K562 (cell line): ENCODE measurements around the gene PSMC4.
A peak's percentile ranks its signal among the peaks of the same experiment; 100 is the strongest.

Experiments
- BCL6 ChIP-seq: fragments of 250-450 bp; sonication (Bioruptor Pico); IDR thresholded peaks from 2 replicates; pipeline ENCODE4 v1.4.0; 2020
- CREM ChIP-seq: IDR thresholded peaks from 2 replicates; pipeline ENCODE4 v1.6.1; 2014; ENCODE audit warnings: antibody characterized with exemption, low read depth
- HDAC2 ChIP-seq: fragments of 450-650 bp; IDR thresholded peaks from 2 replicates; pipeline ENCODE4 v1.6.1; 2016; ENCODE audit warnings: mild to moderate bottlenecking
- MAFG ChIP-seq: fragments of 450-650 bp; conservative IDR thresholded peaks from 2 replicates; pipeline ENCODE4 v1.6.1; 2016; ENCODE audit warnings: missing genetic modification characterization, missing compliant biosample characterization
- MAFK ChIP-seq: IDR thresholded peaks from 2 replicates; pipeline ENCODE4 v1.6.1; 2011; ENCODE audit warnings: low read length, improper control_type of control experiment
- NR2C2 ChIP-seq, 2 experiments: fragments of 200-800 bp in 1 of 2; sonication (Bioruptor generic) in 1 of 2; sonication (generic) in 1 of 2; formaldehyde crosslinking in 1 of 2; IDR thresholded peaks; 2 replicates each; pipeline versions ENCODE4 v1.6.1 to v1.8.0; 2016 to 2022; ENCODE audit warnings: mild to moderate bottlenecking in 1 of 2, missing compliant biosample characterization in 1 of 2, missing genetic modification characterization in 1 of 2, missing genetic modification reagents in 1 of 2
- ZC3H11A ChIP-seq: IDR thresholded peaks from 2 replicates; pipeline ENCODE4 v1.6.1; 2012; ENCODE audit warnings: low read depth, low read length, improper control_type of control experiment
- ZC3H4 ChIP-seq: sonication (generic); formaldehyde crosslinking; IDR thresholded peaks from 2 replicates; pipeline ENCODE4 v1.9.0; 2021; ENCODE audit warnings: missing genetic modification reagents, borderline replicate concordance
- ZNF12 ChIP-seq: sonication (generic); formaldehyde crosslinking; IDR thresholded peaks from 2 replicates; pipeline ENCODE4 v1.4.0; 2020; ENCODE audit warnings: mild to moderate bottlenecking, missing genetic modification reagents
- TF ChIP-seq, protein P1 (sequence below), 3 experiments: IDR thresholded peaks in 2 of 3; conservative IDR thresholded peaks in 1 of 3; 2 replicates each; pipeline ENCODE4 v1.5.1; 2011 to 2012; ENCODE audit warnings: low read length in 3 of 3, mild to moderate bottlenecking in 3 of 3, control low read depth in 2 of 3, improper control_type of control experiment in 1 of 3, inconsistent platforms in 1 of 3, low read depth in 1 of 3, mixed read lengths in 1 of 3, moderate library complexity in 1 of 3; ENCODE audit not compliant: insufficient read depth in 2 of 3
- TF ChIP-seq, protein P2 (sequence below): sonication (generic); formaldehyde crosslinking; IDR thresholded peaks from 2 replicates; pipeline ENCODE4 v1.8.1; 2023; ENCODE audit warnings: mild to moderate bottlenecking, missing genetic modification reagents
- TF ChIP-seq, protein P3 (sequence below): fragments of 450-650 bp; formaldehyde crosslinking; IDR thresholded peaks from 2 replicates; pipeline ENCODE4 v1.4.0; 2020; ENCODE audit warnings: mild to moderate bottlenecking, moderate library complexity
- TF ChIP-seq, protein P4 (sequence below): fragments of 450-650 bp; IDR thresholded peaks from 2 replicates; pipeline ENCODE4 v1.6.1; 2017; ENCODE audit warnings: mild to moderate bottlenecking, moderate library complexity

DNA sequence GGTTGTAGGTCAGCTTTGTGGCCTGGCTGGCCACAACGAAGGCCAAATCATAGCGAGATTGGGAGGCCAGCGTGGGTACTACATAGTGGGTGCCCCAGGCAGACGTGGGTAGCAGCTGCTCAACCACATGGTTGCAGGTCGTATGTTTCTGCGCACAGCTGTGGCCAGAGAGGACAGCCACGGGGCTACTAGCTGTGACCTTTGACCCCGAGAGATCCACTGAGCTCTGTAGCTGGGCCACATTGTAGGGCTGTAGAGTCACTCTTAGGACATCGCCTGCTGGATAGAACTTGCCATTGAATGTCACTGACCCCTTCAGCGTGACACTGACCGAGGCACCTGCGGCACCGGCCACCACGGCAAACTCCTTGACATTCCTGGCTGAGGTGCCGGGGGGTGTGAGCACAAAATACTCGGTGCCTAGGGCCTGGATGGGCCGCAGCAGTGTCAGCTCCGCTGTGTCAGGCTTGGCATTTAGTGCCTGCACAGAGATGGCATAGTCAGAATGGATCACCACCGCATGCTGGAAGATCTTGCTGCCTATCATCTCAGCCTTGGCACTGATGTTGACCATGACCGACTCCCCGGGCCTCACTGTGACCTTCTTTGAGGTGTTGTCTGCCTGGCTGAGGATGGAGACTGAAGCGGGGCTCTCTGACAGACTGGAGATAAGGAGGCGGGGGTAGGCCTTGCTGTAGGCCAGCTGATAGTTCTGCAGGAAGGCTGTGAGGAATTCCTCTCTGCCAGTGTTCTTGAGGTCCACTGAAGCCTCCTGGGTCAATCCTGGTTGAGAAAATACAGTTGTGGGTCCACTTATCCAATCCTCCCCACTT, 43.2 kb upstream of the PSMC4 start:
- TF ChIP-seq ZC3H4 (CRISPR knock-in tag) (no peak), ZC3H11A (no peak), MAFK (no peak), ZNF12 (no peak), MAFG (no peak), HDAC2 (no peak), BCL6 (CRISPR knock-in tag) (no peak), CREM (no peak), NR2C2 (CRISPR knock-in tag; IDR thresholded peaks at IDR 0.05) (0 out of 2 replicates have a peak, but pooled peaks have one; percentile 58), NR2C2 (tag; IDR thresholded peaks at IDR 0.05) (peak; percentile 28; the same call in 1 of the 2 replicates)
- TF ChIP-seq, protein P1, sequence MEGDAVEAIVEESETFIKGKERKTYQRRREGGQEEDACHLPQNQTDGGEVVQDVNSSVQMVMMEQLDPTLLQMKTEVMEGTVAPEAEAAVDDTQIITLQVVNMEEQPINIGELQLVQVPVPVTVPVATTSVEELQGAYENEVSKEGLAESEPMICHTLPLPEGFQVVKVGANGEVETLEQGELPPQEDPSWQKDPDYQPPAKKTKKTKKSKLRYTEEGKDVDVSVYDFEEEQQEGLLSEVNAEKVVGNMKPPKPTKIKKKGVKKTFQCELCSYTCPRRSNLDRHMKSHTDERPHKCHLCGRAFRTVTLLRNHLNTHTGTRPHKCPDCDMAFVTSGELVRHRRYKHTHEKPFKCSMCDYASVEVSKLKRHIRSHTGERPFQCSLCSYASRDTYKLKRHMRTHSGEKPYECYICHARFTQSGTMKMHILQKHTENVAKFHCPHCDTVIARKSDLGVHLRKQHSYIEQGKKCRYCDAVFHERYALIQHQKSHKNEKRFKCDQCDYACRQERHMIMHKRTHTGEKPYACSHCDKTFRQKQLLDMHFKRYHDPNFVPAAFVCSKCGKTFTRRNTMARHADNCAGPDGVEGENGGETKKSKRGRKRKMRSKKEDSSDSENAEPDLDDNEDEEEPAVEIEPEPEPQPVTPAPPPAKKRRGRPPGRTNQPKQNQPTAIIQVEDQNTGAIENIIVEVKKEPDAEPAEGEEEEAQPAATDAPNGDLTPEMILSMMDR (IDR thresholded peaks at IDR 0.05 in 2 of 3, conservative IDR thresholded peaks at IDR 0.05 in 1 of 3; ENCODE audit: insufficient read depth in 2 of 3, low read depth in 1 of 3, low read length in 3 of 3), result no peak
- TF ChIP-seq, protein P2, sequence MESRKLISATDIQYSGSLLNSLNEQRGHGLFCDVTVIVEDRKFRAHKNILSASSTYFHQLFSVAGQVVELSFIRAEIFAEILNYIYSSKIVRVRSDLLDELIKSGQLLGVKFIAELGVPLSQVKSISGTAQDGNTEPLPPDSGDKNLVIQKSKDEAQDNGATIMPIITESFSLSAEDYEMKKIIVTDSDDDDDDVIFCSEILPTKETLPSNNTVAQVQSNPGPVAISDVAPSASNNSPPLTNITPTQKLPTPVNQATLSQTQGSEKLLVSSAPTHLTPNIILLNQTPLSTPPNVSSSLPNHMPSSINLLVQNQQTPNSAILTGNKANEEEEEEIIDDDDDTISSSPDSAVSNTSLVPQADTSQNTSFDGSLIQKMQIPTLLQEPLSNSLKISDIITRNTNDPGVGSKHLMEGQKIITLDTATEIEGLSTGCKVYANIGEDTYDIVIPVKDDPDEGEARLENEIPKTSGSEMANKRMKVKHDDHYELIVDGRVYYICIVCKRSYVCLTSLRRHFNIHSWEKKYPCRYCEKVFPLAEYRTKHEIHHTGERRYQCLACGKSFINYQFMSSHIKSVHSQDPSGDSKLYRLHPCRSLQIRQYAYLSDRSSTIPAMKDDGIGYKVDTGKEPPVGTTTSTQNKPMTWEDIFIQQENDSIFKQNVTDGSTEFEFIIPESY (CRISPR knock-in tag), result no peak
- TF ChIP-seq, protein P3, sequence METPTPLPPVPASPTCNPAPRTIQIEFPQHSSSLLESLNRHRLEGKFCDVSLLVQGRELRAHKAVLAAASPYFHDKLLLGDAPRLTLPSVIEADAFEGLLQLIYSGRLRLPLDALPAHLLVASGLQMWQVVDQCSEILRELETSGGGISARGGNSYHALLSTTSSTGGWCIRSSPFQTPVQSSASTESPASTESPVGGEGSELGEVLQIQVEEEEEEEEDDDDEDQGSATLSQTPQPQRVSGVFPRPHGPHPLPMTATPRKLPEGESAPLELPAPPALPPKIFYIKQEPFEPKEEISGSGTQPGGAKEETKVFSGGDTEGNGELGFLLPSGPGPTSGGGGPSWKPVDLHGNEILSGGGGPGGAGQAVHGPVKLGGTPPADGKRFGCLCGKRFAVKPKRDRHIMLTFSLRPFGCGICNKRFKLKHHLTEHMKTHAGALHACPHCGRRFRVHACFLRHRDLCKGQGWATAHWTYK (CRISPR knock-in tag), result no peak
- TF ChIP-seq, protein P4, sequence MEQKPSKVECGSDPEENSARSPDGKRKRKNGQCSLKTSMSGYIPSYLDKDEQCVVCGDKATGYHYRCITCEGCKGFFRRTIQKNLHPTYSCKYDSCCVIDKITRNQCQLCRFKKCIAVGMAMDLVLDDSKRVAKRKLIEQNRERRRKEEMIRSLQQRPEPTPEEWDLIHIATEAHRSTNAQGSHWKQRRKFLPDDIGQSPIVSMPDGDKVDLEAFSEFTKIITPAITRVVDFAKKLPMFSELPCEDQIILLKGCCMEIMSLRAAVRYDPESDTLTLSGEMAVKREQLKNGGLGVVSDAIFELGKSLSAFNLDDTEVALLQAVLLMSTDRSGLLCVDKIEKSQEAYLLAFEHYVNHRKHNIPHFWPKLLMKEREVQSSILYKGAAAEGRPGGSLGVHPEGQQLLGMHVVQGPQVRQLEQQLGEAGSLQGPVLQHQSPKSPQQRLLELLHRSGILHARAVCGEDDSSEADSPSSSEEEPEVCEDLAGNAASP, result no peak
